ENCODE measurements around the gene MOK.

- TF ChIP-seq CTCF (conservative IDR thresholded peaks at IDR 0.05 in 1 of 2, IDR thresholded peaks at IDR 0.05 in 1 of 2; ENCODE audit: extremely low read depth in 1 of 2, insufficient read depth in 1 of 2, low read depth in 1 of 2, low read length in 2 of 2), result no peak
- TF ChIP-seq EZH2 (IDR thresholded peaks at IDR 0.05; ENCODE audit: borderline replicate concordance, low read length), result no peak
Observed at GRCh38 chr14:102351023-102351422, 46.1 kb upstream of the MOK start.

All from mammary epithelial cell (primary cell).